DMS53 treated with DMSO at 0.1 percent for 48 hours (cell line): ENCODE measurements around the gene TLCD3A.
"Not testable (repeated sequence)": the region's sequence is repeated elsewhere in the genome, so short reads cannot be mapped to it uniquely, and the experiment has no call there.

Experiments used
- DNase-seq: peaks from one replicate; lab custom pipeline; 2025; ENCODE audit not compliant: unreplicated experiment; lab: John Stamatoyannopoulos, UW

The TLCD3A gene

GRCh38 chr17:732067-732901 is at the start of gene TLCD3A:
Gene TLCD3A, plus strand, starts transcription at chr17:732596. Its CDS starts 52 bp downstream, at chr17:732648.
- peak; percentile 24 for DNase-seq

GRCh38 chr17:683040-683439 is 49.4 kb upstream of the TLCD3A start:
- DNase-seq = no peak

GRCh38 chr17:683499-684254 is 48.7 kb upstream of the TLCD3A start:
- DNase-seq = no peak

GRCh38 chr17:685006-685405 is 47.4 kb upstream of the TLCD3A start:
- no peak for DNase-seq

- no peak for DNase-seq
Observed at GRCh38 chr17:688100-688989, 44.1 kb upstream of the TLCD3A start.

- no peak for DNase-seq
Observed at GRCh38 chr17:689556-690275, 42.7 kb upstream of the TLCD3A start.

GRCh38 chr17:690361-690760 is 42.0 kb upstream of the TLCD3A start:
- DNase-seq = no peak

- DNase-seq = no peak
Observed at GRCh38 chr17:691423-691822, 41.0 kb upstream of the TLCD3A start.

GRCh38 chr17:692116-692515 is 40.3 kb upstream of the TLCD3A start:
- no peak for DNase-seq

- no peak for DNase-seq
Observed at GRCh38 chr17:693791-694638, 38.4 kb upstream of the TLCD3A start.

GRCh38 chr17:696369-696768 is 36.0 kb upstream of the TLCD3A start:
- no peak for DNase-seq

- no peak for DNase-seq
Observed at GRCh38 chr17:697682-698081, 34.7 kb upstream of the TLCD3A start.

- DNase-seq = not testable (repeated sequence)
Observed at GRCh38 chr17:698096-698495, 34.3 kb upstream of the TLCD3A start.

- no peak for DNase-seq
Observed at GRCh38 chr17:699345-699744, 33.1 kb upstream of the TLCD3A start.

- peak; percentile 1 for DNase-seq
Observed at GRCh38 chr17:700504-701094, 31.8 kb upstream of the TLCD3A start.

GRCh38 chr17:703081-703875 is 29.1 kb upstream of the TLCD3A start:
- DNase-seq = peak; percentile 2

GRCh38 chr17:704111-704864 is 28.1 kb upstream of the TLCD3A start:
- DNase-seq = peak; percentile 5

GRCh38 chr17:705011-705410 is 27.4 kb upstream of the TLCD3A start:
- no peak for DNase-seq
